ENCODE results near the gene CLEC19A.
"Not testable (repeated sequence)": the region's sequence is repeated elsewhere in the genome, so short reads cannot be mapped to it uniquely, and the experiment has no call there.

The CLEC19A gene

GRCh38 chr16:19287241-19287640 lies 1.7 kb downstream of the CLEC19A start:
- no peak for DNase-seq

- no peak for DNase-seq
These were observed 3.6 kb downstream of the CLEC19A start for GRCh38 chr16:19288872-19289799.

- DNase-seq = no peak
These were observed 4.4 kb downstream of the CLEC19A start for GRCh38 chr16:19289811-19290485.

GRCh38 chr16:19290860-19291259 lies 5.3 kb downstream of the CLEC19A start:
- no peak for DNase-seq

GRCh38 chr16:19291475-19291874 lies 5.9 kb downstream of the CLEC19A start:
- DNase-seq = no peak

GRCh38 chr16:19292186-19292585 lies 6.7 kb downstream of the CLEC19A start:
- no peak for DNase-seq

GRCh38 chr16:19294156-19294649 lies 8.7 kb downstream of the CLEC19A start:
- DNase-seq = no peak

GRCh38 chr16:19295393-19295792 lies 9.9 kb downstream of the CLEC19A start:
- DNase-seq = no peak

- DNase-seq = no peak
These were observed 11.9 kb downstream of the CLEC19A start for GRCh38 chr16:19297454-19297853.

GRCh38 chr16:19299565-19299964 lies 14.0 kb downstream of the CLEC19A start:
- DNase-seq = no peak

GRCh38 chr16:19301931-19302330 lies 16.4 kb downstream of the CLEC19A start:
- DNase-seq = no peak

- no peak for DNase-seq
These were observed 19.2 kb downstream of the CLEC19A start for GRCh38 chr16:19304750-19305149.

- DNase-seq = no peak
These were observed 19.9 kb downstream of the CLEC19A start for GRCh38 chr16:19305443-19305842.

- no peak for DNase-seq
These were observed 22.2 kb downstream of the CLEC19A start for GRCh38 chr16:19307587-19308241.

GRCh38 chr16:19308392-19308791 lies 22.9 kb downstream of the CLEC19A start:
- no peak for DNase-seq

- no peak for DNase-seq
These were observed 23.6 kb downstream of the CLEC19A start for GRCh38 chr16:19309178-19309577.

- no peak for DNase-seq
These were observed 29.3 kb downstream of the CLEC19A start for GRCh38 chr16:19314718-19315425.

GRCh38 chr16:19315889-19316433 lies 30.4 kb downstream of the CLEC19A start:
- no peak for DNase-seq

- no peak for DNase-seq
These were observed 31.3 kb downstream of the CLEC19A start for GRCh38 chr16:19316846-19317245.

GRCh38 chr16:19321186-19321585 lies 35.7 kb downstream of the CLEC19A start:
- not testable (repeated sequence) for DNase-seq

- DNase-seq = no peak
These were observed 38.1 kb downstream of the CLEC19A start for GRCh38 chr16:19323596-19323995.

GRCh38 chr16:19328364-19328763 lies 42.8 kb downstream of the CLEC19A start:
- DNase-seq = no peak
